HFF-Myc (cell line): ENCODE measurements around the gene ATP2A3.

Experiments
- DNase-seq: peaks from one replicate; pipeline ENCODE4 v3.0.0-alpha.2; 2011; ENCODE audit warnings: low read depth; ENCODE audit errors: extremely low read depth
- H3K4me3 ChIP-seq: replicated peaks from 2 replicates; pipeline ENCODE4 v1.5.1; 2011; ENCODE audit warnings: low read depth, mild to moderate bottlenecking, control low read depth, low read length
- CTCF ChIP-seq: IDR thresholded peaks from 2 replicates; pipeline ENCODE4 v1.5.1; 2012; ENCODE audit warnings: mild to moderate bottlenecking, low read depth, low read length, control low read depth; ENCODE audit errors: missing control alignments

Gene ATP2A3

DNA sequence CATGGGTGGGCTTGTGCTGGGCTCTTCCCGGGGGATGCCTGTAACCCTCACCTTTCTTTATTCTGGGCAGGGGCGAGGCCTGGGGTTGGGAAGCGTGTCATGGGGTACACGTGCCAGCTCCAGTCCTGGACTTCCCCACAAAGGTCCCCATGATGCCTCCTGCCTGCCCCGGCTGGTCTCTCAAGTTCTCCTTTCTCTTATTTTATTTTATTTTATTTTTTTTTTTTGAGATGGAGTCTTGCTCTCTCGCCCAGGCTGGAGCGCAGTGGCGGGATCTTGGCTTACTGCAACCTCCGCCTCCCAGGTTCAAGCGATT is 8.6 kb downstream of the ATP2A3 start:
- no peak for TF ChIP-seq CTCF
- no peak for DNase-seq
- H3K4me3 ChIP-seq: no peak overlapping the region

DNA sequence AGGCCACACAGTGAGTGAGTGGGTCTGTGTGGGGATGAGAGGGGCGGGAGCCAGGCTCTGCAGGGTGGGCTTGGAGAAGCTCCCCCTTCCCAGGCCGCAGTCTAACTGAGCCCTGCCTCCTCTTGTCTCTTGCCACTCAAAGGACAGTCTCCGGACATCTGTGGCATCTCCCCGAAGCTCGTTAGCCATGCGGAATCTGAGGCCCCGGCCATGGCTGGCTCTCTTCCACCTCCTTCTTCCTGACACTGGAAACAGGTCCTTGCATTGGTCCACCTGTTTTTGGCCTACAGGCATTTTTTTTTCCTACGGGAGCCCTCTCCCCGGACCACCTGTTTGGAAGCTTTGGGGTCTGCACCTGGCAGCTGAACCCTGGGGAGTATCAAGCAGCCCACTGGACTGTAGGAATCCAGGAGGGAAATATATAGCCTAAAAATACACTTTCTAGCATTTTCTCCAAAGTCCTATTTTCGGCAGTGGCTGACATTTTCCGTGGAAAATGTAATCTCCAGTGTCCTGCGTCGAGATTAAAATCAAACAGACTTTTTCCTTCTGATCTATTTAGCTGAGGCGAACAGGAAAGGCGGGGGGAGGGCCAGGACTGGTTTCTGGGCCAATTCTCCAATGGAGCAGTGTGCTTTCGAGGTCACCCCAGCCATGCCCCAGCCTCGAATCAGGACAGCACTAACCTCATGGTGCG is 9.1 kb downstream of the ATP2A3 start:
- DNase-seq: no peak
- no peak overlapping the region for H3K4me3 ChIP-seq
- TF ChIP-seq CTCF: no peak

- TF ChIP-seq CTCF: no peak
- no peak for DNase-seq
- no peak overlapping the region for H3K4me3 ChIP-seq
Measured at GRCh38 chr17:3954086-3954485, 10.2 kb downstream of the ATP2A3 start.

- no peak overlapping the region for H3K4me3 ChIP-seq
- DNase-seq: no peak
- TF ChIP-seq CTCF: no peak
Measured at GRCh38 chr17:3953542-3953941, 10.7 kb downstream of the ATP2A3 start.

DNA sequence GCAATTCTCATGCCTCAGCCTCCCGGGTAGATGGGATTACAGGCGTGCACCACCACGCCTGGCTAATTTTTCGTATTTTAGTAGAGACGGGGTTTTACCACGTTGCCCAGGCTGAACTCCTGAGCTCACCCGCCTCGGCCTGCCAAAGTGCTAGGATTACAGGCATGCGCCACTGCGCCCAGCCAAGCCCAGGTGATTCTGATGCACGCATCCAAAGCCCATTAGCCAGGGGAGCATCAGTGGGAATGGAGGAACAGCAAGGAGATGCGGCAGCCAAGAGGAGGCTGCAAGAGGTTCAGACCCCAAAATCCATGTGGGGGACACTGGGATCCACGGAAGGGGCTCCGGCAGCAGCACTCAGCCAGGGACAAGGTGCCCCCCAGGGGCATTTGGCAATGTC is 12.1 kb downstream of the ATP2A3 start:
- no peak overlapping the region for H3K4me3 ChIP-seq
- no peak for TF ChIP-seq CTCF
- no peak for DNase-seq

DNA sequence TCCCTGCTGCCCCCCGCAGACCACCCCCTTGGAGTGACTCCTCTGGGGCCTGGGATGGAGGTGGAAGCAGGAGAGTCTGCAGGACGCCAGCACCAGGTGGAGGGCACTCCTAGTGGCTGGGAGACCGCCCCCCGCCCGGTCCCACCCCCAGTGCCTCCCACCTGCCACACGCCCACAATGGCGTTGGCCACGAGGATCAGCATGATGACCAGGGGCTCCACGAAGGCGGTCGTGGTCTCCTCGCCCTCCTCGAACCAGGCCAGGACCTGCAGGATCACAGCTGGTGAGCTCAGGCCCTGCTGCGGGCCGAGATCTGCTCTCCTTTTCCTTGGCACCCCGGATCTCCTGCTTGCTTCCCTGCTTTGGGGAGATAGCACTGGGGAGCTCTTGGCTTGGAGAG is 12.8 kb downstream of the ATP2A3 start:
- TF ChIP-seq CTCF: no peak
- DNase-seq: no peak
- no peak overlapping the region for H3K4me3 ChIP-seq

- no peak for TF ChIP-seq CTCF
- no peak overlapping the region for H3K4me3 ChIP-seq
- DNase-seq: no peak
Measured at GRCh38 chr17:3951003-3951402, 13.2 kb downstream of the ATP2A3 start.
